SK-N-SH (cell line): ENCODE results near the gene HAUS2. TPM values are rescaled to one million over a fixed set of nuclear protein-coding genes. Genes with fewer than 3 reads are reported as not detected.

Experiments used
- CTCF ChIA-PET: fragments of 300-600, 350-600 bp; formaldehyde crosslinking; extraction: SDS; loops from one replicate; lab custom pipeline; 2021; lab: Yijun Ruan, JAX
- POLR2A ChIA-PET: fragments of 350-600 bp; sonication (Branson Sonifier 250); formaldehyde crosslinking; extraction: SDS; loops from one replicate; lab custom pipeline; 2020; ENCODE audit warnings: antibody characterized with exemption, inconsistent platforms; lab: Yijun Ruan, JAX
- DNase-seq: peaks from one replicate; pipeline ENCODE4 v3.0.0; 2012
- H2AFZ ChIP-seq: fragments of 200-600 bp; sonication (generic); 2 replicates; pipeline ENCODE4 v1.8.1; 2016; ENCODE audit warnings: antibody characterized with exemption, mild to moderate bottlenecking, low read depth
- H3F3A ChIP-seq: fragments of 200-600 bp; sonication (generic); replicated peaks from 2 replicates; pipeline ENCODE3; 2016; ENCODE audit warnings: antibody characterized with exemption, mild to moderate bottlenecking; ENCODE audit not compliant: insufficient read depth
- H3K27ac ChIP-seq, 2 experiments: fragments of 200-500 bp in 1 of 2; fragments of 200-600 bp in 1 of 2; sonication (Bioruptor generic) in 1 of 2; sonication (generic), shearing (Covaris generic) in 1 of 2; 2 replicates each; pipeline versions ENCODE4 v1.5.1 to v1.6.1; 2014 to 2016; ENCODE audit warnings: low read depth in 2 of 2, inconsistent platforms in 1 of 2, low read length in 1 of 2, mild to moderate bottlenecking in 1 of 2, mixed read lengths in 1 of 2
- H3K27me3 ChIP-seq: fragments of 200-600 bp; sonication (generic), shearing (Covaris generic); 2 replicates; pipeline ENCODE4 v1.6.1; 2016; ENCODE audit warnings: mixed run types; ENCODE audit not compliant: insufficient read depth
- H3K36me3 ChIP-seq, 2 experiments: fragments of 200-500 bp in 1 of 2; fragments of 200-600 bp in 1 of 2; sonication (Bioruptor generic) in 1 of 2; sonication (generic) in 1 of 2; replicated peaks in 1 of 2; 2 replicates each; pipeline versions ENCODE3 to v1.5.1; 2014 to 2016; ENCODE audit warnings: low read length in 1 of 2, mild to moderate bottlenecking in 1 of 2; ENCODE audit not compliant: insufficient read depth in 2 of 2, control insufficient read depth in 1 of 2
- H3K4me1 ChIP-seq, 2 experiments: fragments of 200-500 bp in 1 of 2; fragments of 200-600 bp in 1 of 2; sonication (Bioruptor generic) in 1 of 2; sonication (generic), shearing (Covaris generic) in 1 of 2; 2 replicates each; pipeline versions ENCODE4 v1.5.1 to v1.6.1; 2014 to 2016; ENCODE audit warnings: low read depth in 1 of 2, low read length in 1 of 2, mixed run types in 1 of 2; ENCODE audit not compliant: insufficient read depth in 2 of 2, control insufficient read depth in 1 of 2
- H3K4me2 ChIP-seq: fragments of 200-600 bp; sonication (generic), shearing (Covaris generic); 2 replicates; pipeline ENCODE4 v1.6.1; 2017; ENCODE audit warnings: mixed run types
- H3K4me3 ChIP-seq, 2 experiments: fragments of 200-500 bp in 1 of 2; fragments of 200-600 bp in 1 of 2; sonication (Bioruptor generic) in 1 of 2; sonication (generic), shearing (Covaris generic) in 1 of 2; 2 replicates each; pipeline versions ENCODE4 v1.5.1 to v1.8.1; 2014 to 2016; ENCODE audit warnings: low read depth in 2 of 2, inconsistent platforms in 1 of 2, low read length in 1 of 2, mild to moderate bottlenecking in 1 of 2, mixed read lengths in 1 of 2, moderate library complexity in 1 of 2
- H3K79me2 ChIP-seq: fragments of 200-600 bp; sonication (generic); 2 replicates; pipeline ENCODE4 v1.8.1; 2017; ENCODE audit warnings: mild to moderate bottlenecking; ENCODE audit not compliant: insufficient read depth
- H3K9ac ChIP-seq: fragments of 200-600 bp; sonication (generic); 2 replicates; pipeline ENCODE4 v1.6.1; 2017; ENCODE audit warnings: mixed run types
- H3K9me2 ChIP-seq: fragments of 200-600 bp; sonication (generic); 2 replicates; pipeline ENCODE4 v1.6.1; 2017; ENCODE audit warnings: mixed run types
- H3K9me3 ChIP-seq: fragments of 200-600 bp; sonication (generic); 2 replicates; pipeline ENCODE4 v1.6.1; 2017; ENCODE audit warnings: mixed run types, mild to moderate bottlenecking, moderate library complexity
- H4K20me1 ChIP-seq: fragments of 200-600 bp; sonication (generic); 2 replicates; pipeline ENCODE4 v1.6.1; 2017; ENCODE audit warnings: mild to moderate bottlenecking, mixed run types; ENCODE audit not compliant: insufficient read depth
- FOSL2 ChIP-seq: IDR thresholded peaks from 2 replicates; pipeline ENCODE4 v1.4.0; 2012; ENCODE audit warnings: low read depth, mild to moderate bottlenecking, moderate library complexity, borderline replicate concordance
- FOXJ3 ChIP-seq: sonication (generic); formaldehyde crosslinking; IDR thresholded peaks from 2 replicates; pipeline ENCODE4 v1.5.1; 2020; ENCODE audit warnings: mild to moderate bottlenecking, missing genetic modification reagents
- FOXM1 ChIP-seq: IDR thresholded peaks from 2 replicates; pipeline ENCODE4 v1.4.0; 2012; ENCODE audit warnings: low read depth, mild to moderate bottlenecking
- GABPA ChIP-seq: IDR thresholded peaks from 2 replicates; pipeline ENCODE4 v1.4.0; 2012; ENCODE audit warnings: low read depth, mild to moderate bottlenecking
- GATA2 ChIP-seq: sonication (generic); formaldehyde crosslinking; IDR thresholded peaks from 2 replicates; pipeline ENCODE4 v1.5.0; 2020; ENCODE audit warnings: mild to moderate bottlenecking, missing genetic modification reagents
- JUND ChIP-seq: IDR thresholded peaks from 2 replicates; pipeline ENCODE4 v1.4.0; 2012
- NFIC ChIP-seq: IDR thresholded peaks from 2 replicates; pipeline ENCODE4 v1.4.0; 2012; ENCODE audit warnings: borderline replicate concordance
- PBX3 ChIP-seq: IDR thresholded peaks from 2 replicates; pipeline ENCODE4; 2012
- RAD21 ChIP-seq: IDR thresholded peaks from 2 replicates; pipeline ENCODE4 v1.6.1; 2012; ENCODE audit warnings: mild to moderate bottlenecking, low read length
- REST ChIP-seq: IDR thresholded peaks from 2 replicates; pipeline ENCODE4 v1.6.1; 2012; ENCODE audit warnings: mild to moderate bottlenecking, low read depth, low read length, moderate library complexity
- RXRA ChIP-seq: IDR thresholded peaks from 2 replicates; pipeline ENCODE4 v1.4.0; 2012; ENCODE audit warnings: low read depth, mild to moderate bottlenecking, borderline replicate concordance
- SIN3A ChIP-seq: IDR thresholded peaks from 2 replicates; pipeline ENCODE4 v1.6.1; 2012; ENCODE audit warnings: low read depth, mild to moderate bottlenecking, low read length, moderate library complexity, borderline replicate concordance
- SMC3 ChIP-seq: IDR thresholded peaks from 2 replicates; pipeline ENCODE4 v1.6.1; 2012; ENCODE audit warnings: low read depth, low read length, improper control_type of control experiment
- TCF12 ChIP-seq: IDR thresholded peaks from 2 replicates; pipeline ENCODE4 v1.4.0; 2012
- TEAD4 ChIP-seq: IDR thresholded peaks from 2 replicates; pipeline ENCODE4 v1.4.0; 2012; ENCODE audit warnings: mild to moderate bottlenecking, borderline replicate concordance; ENCODE audit not compliant: insufficient read depth
- WGBS: methylation state at CpG from one replicate; pipeline ENCODE4 v1.1.6; 2017; ENCODE audit warnings: low lambda C conversion rate; 5-methylcytosine and 5-hydroxymethylcytosine counted together
- polyA plus RNA-seq, 3 experiments: library from polyadenylated mRNA; depleted of rRNA; stranded (reverse); fragments of >200 nt; gene quantifications; 2 replicates each; pipeline ENCODE4 v1.2.3, GENCODE V29; 2012
- TF ChIP-seq, protein P1 (sequence below): IDR thresholded peaks from 2 replicates; pipeline ENCODE4 v1.4.0; 2012; ENCODE audit warnings: low read depth

HAUS2 gene
- polyA plus RNA-seq, 1 of the 3 experiments (the other 2 are of a cell fraction) = 9.4 TPM

GRCh38 chr15:42576776-42577175 lies 28.1 kb downstream of the HAUS2 start (continued):
- TF ChIP-seq REST (no peak), NFIC (no peak), GABPA (no peak), FOXJ3 (CRISPR knock-in tag) (no peak), TEAD4 (no peak), FOSL2 (no peak), RAD21 (no peak), FOXM1 (no peak), JUND (no peak), SIN3A (no peak), RXRA (no peak)
- TF ChIP-seq, protein P1, sequence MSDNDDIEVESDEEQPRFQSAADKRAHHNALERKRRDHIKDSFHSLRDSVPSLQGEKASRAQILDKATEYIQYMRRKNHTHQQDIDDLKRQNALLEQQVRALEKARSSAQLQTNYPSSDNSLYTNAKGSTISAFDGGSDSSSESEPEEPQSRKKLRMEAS = no peak
- TF ChIP-seq, all 33 proteins: peak for 0

DNA sequence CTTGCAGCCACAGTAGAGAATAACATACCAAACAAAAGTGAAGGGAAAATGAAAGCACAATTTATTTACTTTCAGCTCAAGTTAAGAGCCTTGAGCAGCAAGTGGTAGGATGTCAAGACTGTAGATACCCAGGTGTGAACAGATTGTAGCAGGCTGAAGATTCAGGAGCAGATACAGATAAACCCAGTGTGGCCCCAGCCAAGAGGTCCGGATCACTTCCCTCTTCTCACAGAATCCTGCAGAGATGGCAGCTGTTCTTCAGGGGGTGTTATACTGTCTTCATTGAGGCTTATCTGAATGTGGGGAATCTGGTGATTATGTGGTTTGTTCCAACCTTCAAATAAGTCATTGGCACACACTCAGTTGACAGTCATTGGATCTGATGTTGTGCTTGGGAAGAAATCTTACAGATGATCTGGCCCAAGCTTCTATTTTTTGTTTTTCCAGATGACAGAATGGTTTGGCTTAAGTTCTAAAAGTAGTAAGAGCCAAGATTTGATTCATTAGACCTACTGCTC lies 28.9 kb downstream of the HAUS2 start:
- ChIA-PET POLR2A (no interaction called here), CTCF (interaction anchor here (1.9 kb wide), 1 partner anchor 14 kb away, joined by 5 read pairs; no protein-coding TSS in a partner anchor)
- no peak for DNase-seq

More for the DNA sequence above, 28.9 kb downstream of the HAUS2 start:
- Histone ChIP-seq H3K9ac (no peak overlapping the region), H3K4me3 (no peak overlapping the region), H3K9me3 (no peaks in the 10 kb centered on the region), H3K9me2 (no peaks in the 10 kb centered on the region), H3K27ac (no peak overlapping the region), H3K4me2 (0 out of 2 replicates have a peak overlapping the region, but pooled peaks have one; percentile 83), H3K79me2 (peaks cover 36% of the 10 kb centered on the region), H3K4me1 (peaks cover 0 to 22% of the 10 kb centered on the region in 2 experiments; a peak in 2 of 4 replicates), H4K20me1 (no peaks in the 10 kb centered on the region), H3K27me3 (no peaks in the 10 kb centered on the region), H3K36me3 (no peaks in the 10 kb centered on the region), H2AFZ (no peak overlapping the region), H3F3A (peaks cover 13% of the 10 kb centered on the region)
- 82% methylated on average over 1 of the region's 1 CpG for WGBS
- TF ChIP-seq NFIC (peak; percentile 55; the same call in 1 of the 2 replicates), SMC3 (no peak), PBX3 (peak; percentile 56), TCF12 (peak; percentile 59), GATA2 (no peak)
